Body of pancreas (tissue), 4 donors: ENCODE data around the gene PHKA1.

Experiments
- POLR2A ChIP-seq, 3 donors: fragments of 450-650 bp; IDR thresholded peaks; one replicate each; pipeline ENCODE4 v1.6.1; 2016; ENCODE audit warnings: antibody characterized with exemption in 3 of 3, mild to moderate bottlenecking in 2 of 3
- TF ChIP-seq, protein P1 (sequence below), 7 experiments: fragments of 450-650 bp in 4 of 7; fragments of 200-600 bp in 3 of 7; sonication (generic) in 3 of 7; IDR thresholded peaks; one replicate each; pipeline ENCODE4 v1.5.1; 2016 to 2019; ENCODE audit warnings: antibody characterized with exemption in 7 of 7

DNA sequence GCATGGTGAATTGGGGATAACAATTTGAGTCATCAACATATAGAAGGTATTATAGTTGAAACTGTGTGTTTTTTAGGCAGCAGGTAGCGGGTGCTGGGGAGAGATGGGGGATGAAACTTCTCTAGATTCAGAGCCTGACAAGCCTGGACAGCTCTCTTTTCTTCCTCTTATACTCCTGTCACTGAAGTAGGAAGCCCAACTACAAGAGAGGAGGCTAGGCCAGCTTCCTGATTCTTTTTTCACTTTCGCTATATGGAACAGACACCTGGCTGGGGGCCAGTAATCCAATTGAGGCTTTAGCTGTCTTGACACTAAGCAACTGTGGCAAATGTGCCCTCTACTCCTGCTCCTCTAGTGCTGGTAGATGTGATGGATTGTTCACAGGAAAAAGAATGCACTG, 69.2 kb downstream of the PHKA1 start:
- TF ChIP-seq, protein P1, sequence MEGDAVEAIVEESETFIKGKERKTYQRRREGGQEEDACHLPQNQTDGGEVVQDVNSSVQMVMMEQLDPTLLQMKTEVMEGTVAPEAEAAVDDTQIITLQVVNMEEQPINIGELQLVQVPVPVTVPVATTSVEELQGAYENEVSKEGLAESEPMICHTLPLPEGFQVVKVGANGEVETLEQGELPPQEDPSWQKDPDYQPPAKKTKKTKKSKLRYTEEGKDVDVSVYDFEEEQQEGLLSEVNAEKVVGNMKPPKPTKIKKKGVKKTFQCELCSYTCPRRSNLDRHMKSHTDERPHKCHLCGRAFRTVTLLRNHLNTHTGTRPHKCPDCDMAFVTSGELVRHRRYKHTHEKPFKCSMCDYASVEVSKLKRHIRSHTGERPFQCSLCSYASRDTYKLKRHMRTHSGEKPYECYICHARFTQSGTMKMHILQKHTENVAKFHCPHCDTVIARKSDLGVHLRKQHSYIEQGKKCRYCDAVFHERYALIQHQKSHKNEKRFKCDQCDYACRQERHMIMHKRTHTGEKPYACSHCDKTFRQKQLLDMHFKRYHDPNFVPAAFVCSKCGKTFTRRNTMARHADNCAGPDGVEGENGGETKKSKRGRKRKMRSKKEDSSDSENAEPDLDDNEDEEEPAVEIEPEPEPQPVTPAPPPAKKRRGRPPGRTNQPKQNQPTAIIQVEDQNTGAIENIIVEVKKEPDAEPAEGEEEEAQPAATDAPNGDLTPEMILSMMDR (IDR thresholded peaks at IDR 0.05): no peak
- TF ChIP-seq POLR2A (IDR thresholded peaks at IDR 0.05): no peak
